Epithelial cell of prostate (primary cell): ENCODE measurements around the gene MYBPC3.
"Not testable (repeated sequence)": the region's sequence is repeated elsewhere in the genome, so short reads cannot be mapped to it uniquely, and the experiment has no call there.

ENCODE experiments used
- DNase-seq: peaks from one replicate; pipeline ENCODE4 v3.0.0-alpha.2; 2011; ENCODE audit warnings: low read depth, low spot score
- H3K27ac ChIP-seq: fragments of 450-650 bp; 2 replicates; pipeline ENCODE4 v1.5.1; 2017; ENCODE audit warnings: mild to moderate bottlenecking

MYBPC3 gene

GRCh38 chr11:47327025-47327424, 25.5 kb downstream of the MYBPC3 start:
- DNase-seq: no peak

GRCh38 chr11:47326198-47326597, 26.3 kb downstream of the MYBPC3 start:
- H3K27ac ChIP-seq: no peak overlapping the region
- DNase-seq: no peak

More at GRCh38 chr11:47327025-47327424, 25.5 kb downstream of the MYBPC3 start:
- no peak overlapping the region for H3K27ac ChIP-seq

- H3K27ac ChIP-seq: no peak overlapping the region
- DNase-seq: no peak
Measured at GRCh38 chr11:47325271-47326041, 27.0 kb downstream of the MYBPC3 start.

- no peak for DNase-seq
- H3K27ac ChIP-seq: no peak overlapping the region
Measured at GRCh38 chr11:47324520-47324919, 28.0 kb downstream of the MYBPC3 start.

- no peak overlapping the region for H3K27ac ChIP-seq
- no peak for DNase-seq
Measured at GRCh38 chr11:47318166-47318565, 34.3 kb downstream of the MYBPC3 start.

GRCh38 chr11:47317064-47317828, 35.3 kb downstream of the MYBPC3 start:
- no peak overlapping the region for H3K27ac ChIP-seq
- no peak for DNase-seq

- not testable (repeated sequence) for DNase-seq, H3K27ac ChIP-seq
Measured at GRCh38 chr11:47316501-47316900, 36.0 kb downstream of the MYBPC3 start.

GRCh38 chr11:47314992-47315391, 37.5 kb downstream of the MYBPC3 start:
- DNase-seq: no peak
- no peak overlapping the region for H3K27ac ChIP-seq

- no peak overlapping the region for H3K27ac ChIP-seq
- no peak for DNase-seq
Measured at GRCh38 chr11:47308050-47308823, 44.3 kb downstream of the MYBPC3 start.

- no peak overlapping the region for H3K27ac ChIP-seq
- DNase-seq: no peak
Measured at GRCh38 chr11:47306484-47306844, 46.0 kb downstream of the MYBPC3 start.

GRCh38 chr11:47305734-47306483, 46.6 kb downstream of the MYBPC3 start:
- no peak overlapping the region for H3K27ac ChIP-seq
- no peak for DNase-seq

- H3K27ac ChIP-seq: no peak overlapping the region
- DNase-seq: no peak
Measured at GRCh38 chr11:47302853-47303252, 49.6 kb downstream of the MYBPC3 start.

GRCh38 chr11:47299078-47299477, 53.4 kb downstream of the MYBPC3 start:
- no peak overlapping the region for H3K27ac ChIP-seq
- DNase-seq: no peak

- DNase-seq: no peak
- H3K27ac ChIP-seq: no peak overlapping the region
Measured at GRCh38 chr11:47296045-47296444, 56.5 kb downstream of the MYBPC3 start.

GRCh38 chr11:47295385-47295784, 57.1 kb downstream of the MYBPC3 start:
- no peak for DNase-seq
- no peak overlapping the region for H3K27ac ChIP-seq

GRCh38 chr11:47289856-47290255, 62.6 kb downstream of the MYBPC3 start:
- no peak for DNase-seq

GRCh38 chr11:47288066-47288465, 64.4 kb downstream of the MYBPC3 start:
- DNase-seq: no peak
- no peak overlapping the region for H3K27ac ChIP-seq

More at GRCh38 chr11:47289856-47290255, 62.6 kb downstream of the MYBPC3 start:
- H3K27ac ChIP-seq: no peak overlapping the region

- no peak for DNase-seq
- H3K27ac ChIP-seq: no peak overlapping the region
Measured at GRCh38 chr11:47285969-47286770, 66.3 kb downstream of the MYBPC3 start.

GRCh38 chr11:47284151-47284550, 68.4 kb downstream of the MYBPC3 start:
- no peak for DNase-seq
- no peak overlapping the region for H3K27ac ChIP-seq
